SU-DHL-6 (cell line): Measurements from ENCODE around the gene FAM53B.
A peak's percentile ranks its signal among the peaks of the same experiment; 100 is the strongest.

ENCODE experiments used
- H2AFZ ChIP-seq: fragments of 200-600 bp; sonication (generic); 2 replicates; pipeline ENCODE4 v1.6.1; 2014; ENCODE audit warnings: low read depth, mild to moderate bottlenecking, moderate library complexity, mixed read lengths, antibody characterized with exemption, low read length; ENCODE audit not compliant: severe bottlenecking
- H3F3A ChIP-seq: fragments of 200-600 bp; shearing (Covaris generic); 2 replicates; pipeline ENCODE4 v1.6.0; 2016; ENCODE audit warnings: antibody characterized with exemption, mild to moderate bottlenecking; ENCODE audit not compliant: insufficient read depth
- H3K27ac ChIP-seq: fragments of 200-600 bp; sonication (generic); 2 replicates; pipeline ENCODE4 v1.5.1; 2016; ENCODE audit warnings: low read depth, mild to moderate bottlenecking, low read length, moderate library complexity, mixed read lengths
- H3K27me3 ChIP-seq: fragments of 200-600 bp; sonication (generic), shearing (Covaris generic); 2 replicates; pipeline ENCODE4 v1.6.0; 2014; ENCODE audit warnings: mild to moderate bottlenecking, low read length
- H3K36me3 ChIP-seq: fragments of 200-600 bp; sonication (generic); 2 replicates; pipeline ENCODE4 v1.6.1; 2014; ENCODE audit warnings: mild to moderate bottlenecking, low read length, mixed read lengths
- H3K4me2 ChIP-seq: fragments of 300-600, 200-600 bp; shearing (Covaris generic), sonication (generic); 2 replicates; pipeline ENCODE4 v1.6.0; 2014; ENCODE audit warnings: low read length, low read depth, mild to moderate bottlenecking; ENCODE audit not compliant: poor library complexity, severe bottlenecking
- H3K4me3 ChIP-seq: fragments of 200-600 bp; sonication (generic); 2 replicates; pipeline ENCODE4 v1.5.1; 2014; ENCODE audit warnings: antibody characterized with exemption, low read length, mild to moderate bottlenecking, mixed read lengths; ENCODE audit not compliant: insufficient read depth, poor library complexity, severe bottlenecking
- H3K79me2 ChIP-seq: fragments of 200-600 bp; sonication (generic); 2 replicates; pipeline ENCODE4 v1.6.1; 2014; ENCODE audit warnings: mild to moderate bottlenecking, low read length, moderate library complexity; ENCODE audit not compliant: insufficient read depth
- H3K9ac ChIP-seq: fragments of 200-600 bp; sonication (generic); 2 replicates; pipeline ENCODE4 v1.7.0; 2014; ENCODE audit warnings: mild to moderate bottlenecking, low read length
- H3K9me2 ChIP-seq: fragments of 200-600 bp; sonication (generic); replicated peaks from 2 replicates; pipeline ENCODE4 v1.6.1; 2014; ENCODE audit warnings: low read length; ENCODE audit not compliant: insufficient read depth
- H3K9me3 ChIP-seq: fragments of 200-600 bp; sonication (generic); 2 replicates; pipeline ENCODE4 v1.6.1; 2014; ENCODE audit warnings: low read length, mixed read lengths; ENCODE audit not compliant: insufficient read depth
- H4K20me1 ChIP-seq: fragments of 200-600 bp; sonication (generic); 2 replicates; pipeline ENCODE4 v1.6.1; 2014; ENCODE audit warnings: low read depth, mild to moderate bottlenecking, antibody characterized with exemption, low read length, moderate library complexity, mixed read lengths
- CTCF ChIP-seq: fragments of 200-600 bp; sonication (generic); IDR thresholded peaks from one replicate; pipeline ENCODE4 v1.5.1; 2017; ENCODE audit warnings: antibody characterized with exemption, mild to moderate bottlenecking, low read length, moderate library complexity; ENCODE audit not compliant: insufficient read depth, poor library complexity, severe bottlenecking
- EZH2phosphoT487 ChIP-seq: fragments of 200-600 bp; sonication (generic), shearing (Covaris generic); conservative IDR thresholded peaks from 2 replicates; pipeline ENCODE4 v1.6.1; 2018; ENCODE audit warnings: mild to moderate bottlenecking, antibody characterized with exemption, low read length, moderate library complexity, mixed read lengths

The FAM53B gene

GRCh38 chr10:124641282-124642087, 102.7 kb downstream of the FAM53B start:
- Histone ChIP-seq H3K36me3 (no peaks in the 10 kb centered on the region), H3K9me3 (no peaks in the 10 kb centered on the region), H2AFZ (no peak overlapping the region), H3K4me3 (no peak overlapping the region), H3K27me3 (no peaks in the 10 kb centered on the region), H3K4me2 (peak overlapping the region; percentile 26), H4K20me1 (no peaks in the 10 kb centered on the region), H3F3A (peaks cover 5% of the 10 kb centered on the region; the same call in 1 of the 2 replicates), H3K9me2 (no peaks in the 10 kb centered on the region), H3K79me2 (peaks cover 99% of the 10 kb centered on the region), H3K27ac (peak overlapping the region; percentile 67), H3K9ac (peak overlapping the region; percentile 22; the same call in 1 of the 2 replicates)
- TF ChIP-seq EZH2phosphoT487 (no peak), CTCF (no peak)

GRCh38 chr10:124640538-124641231, 103.5 kb downstream of the FAM53B start:
- TF ChIP-seq CTCF (no peak), EZH2phosphoT487 (no peak)
- Histone ChIP-seq H4K20me1 (no peaks in the 10 kb centered on the region), H3K4me2 (peak overlapping the region; percentile 26), H3K9me2 (no peaks in the 10 kb centered on the region), H2AFZ (no peak overlapping the region), H3K36me3 (peaks cover 5% of the 10 kb centered on the region; the same call in 1 of the 2 replicates), H3K27me3 (no peaks in the 10 kb centered on the region), H3K27ac (peak overlapping the region; percentile 67), H3F3A (peaks cover 10% of the 10 kb centered on the region; the same call in 1 of the 2 replicates), H3K9me3 (no peaks in the 10 kb centered on the region), H3K9ac (peak overlapping the region; percentile 22; the same call in 1 of the 2 replicates), H3K4me3 (no peak overlapping the region), H3K79me2 (peaks cover 99% of the 10 kb centered on the region)

- H4K20me1 ChIP-seq: no peaks in the 10 kb centered on the region
- H3K4me3 ChIP-seq: no peak overlapping the region
- TF ChIP-seq EZH2phosphoT487 (no peak), CTCF (no peak)
- H3K36me3 ChIP-seq: peaks cover 7% of the 10 kb centered on the region; the same call in 1 of the 2 replicates
- no peaks in the 10 kb centered on the region for H3K9me2 ChIP-seq
- peak overlapping the region; percentile 12 for H3K27ac ChIP-seq
- H3K9ac ChIP-seq: no peak overlapping the region
- no peaks in the 10 kb centered on the region for H3K9me3 ChIP-seq
- H3F3A ChIP-seq: peaks cover 10% of the 10 kb centered on the region; the same call in 1 of the 2 replicates
- H3K79me2 ChIP-seq: peaks cover 99% of the 10 kb centered on the region
- H2AFZ ChIP-seq: no peak overlapping the region
- no peak overlapping the region for H3K4me2 ChIP-seq
- no peaks in the 10 kb centered on the region for H3K27me3 ChIP-seq
These were observed 104.1 kb downstream of the FAM53B start for GRCh38 chr10:124640056-124640455.
